Measurements from ENCODE around the gene HIRA. TPM values are rescaled to one million over a fixed set of nuclear protein-coding genes. Genes with fewer than 3 reads are reported as not detected.

HIRA gene
- total and polyA plus RNA-seq, 4 donors: 4.1 to 32.5 (median 23.0) TPM

DNA sequence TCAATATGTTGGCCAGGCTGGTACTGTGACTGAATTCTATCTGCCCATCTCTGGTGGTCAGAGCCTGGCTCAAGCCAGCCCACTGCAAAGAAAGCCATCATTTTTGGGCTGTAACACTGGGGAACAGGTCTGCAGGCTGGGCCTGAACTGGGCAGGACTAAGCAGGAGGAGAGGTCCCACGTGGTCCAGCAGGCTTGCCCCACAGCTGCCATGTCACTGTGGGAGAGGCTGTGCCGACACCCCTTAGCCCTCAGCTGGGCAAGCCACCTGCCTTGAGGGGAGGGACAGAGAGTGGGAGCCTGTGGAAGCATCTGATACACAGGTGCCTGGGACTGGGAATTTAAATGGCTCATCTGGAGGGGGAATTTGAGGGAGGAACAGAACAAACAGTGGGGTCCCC is 73.3 kb downstream of the HIRA start:
- no peak overlapping the region for H3K4me3 ChIP-seq (ENCODE audit: low read depth in 1 of 3, low read length in 3 of 3)
- no peak for DNase-seq (ENCODE audit: low spot score)
- H3K9me3 ChIP-seq (ENCODE audit: control insufficient read depth in 4 of 4, low read length in 3 of 4): no peaks in the 10 kb centered on the region
- no peak overlapping the region for H3K27ac ChIP-seq (ENCODE audit: low read depth in 1 of 2, low read length in 2 of 2)
- no peaks in the 10 kb centered on the region for H3K27me3 ChIP-seq (ENCODE audit: control insufficient read depth in 4 of 4, insufficient read depth in 4 of 4, low read length in 3 of 4)
- 92% methylated on average over 2 of the region's 2 CpGs for WGBS
- peaks cover 29 to 86% (median 67%) of the 10 kb centered on the region in 4 donors for H3K36me3 ChIP-seq (ENCODE audit: control insufficient read depth in 4 of 4, insufficient read depth in 3 of 4, low read depth in 1 of 4, low read length in 3 of 4)
- H3K9ac ChIP-seq (ENCODE audit: low read depth in 1 of 2, low read length in 2 of 2): no peak overlapping the region
- no peak for TF ChIP-seq ZBTB33 (IDR thresholded peaks at IDR 0.05)
- TF ChIP-seq, protein P1, sequence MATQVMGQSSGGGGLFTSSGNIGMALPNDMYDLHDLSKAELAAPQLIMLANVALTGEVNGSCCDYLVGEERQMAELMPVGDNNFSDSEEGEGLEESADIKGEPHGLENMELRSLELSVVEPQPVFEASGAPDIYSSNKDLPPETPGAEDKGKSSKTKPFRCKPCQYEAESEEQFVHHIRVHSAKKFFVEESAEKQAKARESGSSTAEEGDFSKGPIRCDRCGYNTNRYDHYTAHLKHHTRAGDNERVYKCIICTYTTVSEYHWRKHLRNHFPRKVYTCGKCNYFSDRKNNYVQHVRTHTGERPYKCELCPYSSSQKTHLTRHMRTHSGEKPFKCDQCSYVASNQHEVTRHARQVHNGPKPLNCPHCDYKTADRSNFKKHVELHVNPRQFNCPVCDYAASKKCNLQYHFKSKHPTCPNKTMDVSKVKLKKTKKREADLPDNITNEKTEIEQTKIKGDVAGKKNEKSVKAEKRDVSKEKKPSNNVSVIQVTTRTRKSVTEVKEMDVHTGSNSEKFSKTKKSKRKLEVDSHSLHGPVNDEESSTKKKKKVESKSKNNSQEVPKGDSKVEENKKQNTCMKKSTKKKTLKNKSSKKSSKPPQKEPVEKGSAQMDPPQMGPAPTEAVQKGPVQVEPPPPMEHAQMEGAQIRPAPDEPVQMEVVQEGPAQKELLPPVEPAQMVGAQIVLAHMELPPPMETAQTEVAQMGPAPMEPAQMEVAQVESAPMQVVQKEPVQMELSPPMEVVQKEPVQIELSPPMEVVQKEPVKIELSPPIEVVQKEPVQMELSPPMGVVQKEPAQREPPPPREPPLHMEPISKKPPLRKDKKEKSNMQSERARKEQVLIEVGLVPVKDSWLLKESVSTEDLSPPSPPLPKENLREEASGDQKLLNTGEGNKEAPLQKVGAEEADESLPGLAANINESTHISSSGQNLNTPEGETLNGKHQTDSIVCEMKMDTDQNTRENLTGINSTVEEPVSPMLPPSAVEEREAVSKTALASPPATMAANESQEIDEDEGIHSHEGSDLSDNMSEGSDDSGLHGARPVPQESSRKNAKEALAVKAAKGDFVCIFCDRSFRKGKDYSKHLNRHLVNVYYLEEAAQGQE (IDR thresholded peaks at IDR 0.05): no peak
- TF ChIP-seq RXRA (IDR thresholded peaks at IDR 0.05): no peak
- no peaks in the 10 kb centered on the region for H3K4me1 ChIP-seq (ENCODE audit: control insufficient read depth in 4 of 4, insufficient read depth in 4 of 4, low read length in 3 of 4)

DNA sequence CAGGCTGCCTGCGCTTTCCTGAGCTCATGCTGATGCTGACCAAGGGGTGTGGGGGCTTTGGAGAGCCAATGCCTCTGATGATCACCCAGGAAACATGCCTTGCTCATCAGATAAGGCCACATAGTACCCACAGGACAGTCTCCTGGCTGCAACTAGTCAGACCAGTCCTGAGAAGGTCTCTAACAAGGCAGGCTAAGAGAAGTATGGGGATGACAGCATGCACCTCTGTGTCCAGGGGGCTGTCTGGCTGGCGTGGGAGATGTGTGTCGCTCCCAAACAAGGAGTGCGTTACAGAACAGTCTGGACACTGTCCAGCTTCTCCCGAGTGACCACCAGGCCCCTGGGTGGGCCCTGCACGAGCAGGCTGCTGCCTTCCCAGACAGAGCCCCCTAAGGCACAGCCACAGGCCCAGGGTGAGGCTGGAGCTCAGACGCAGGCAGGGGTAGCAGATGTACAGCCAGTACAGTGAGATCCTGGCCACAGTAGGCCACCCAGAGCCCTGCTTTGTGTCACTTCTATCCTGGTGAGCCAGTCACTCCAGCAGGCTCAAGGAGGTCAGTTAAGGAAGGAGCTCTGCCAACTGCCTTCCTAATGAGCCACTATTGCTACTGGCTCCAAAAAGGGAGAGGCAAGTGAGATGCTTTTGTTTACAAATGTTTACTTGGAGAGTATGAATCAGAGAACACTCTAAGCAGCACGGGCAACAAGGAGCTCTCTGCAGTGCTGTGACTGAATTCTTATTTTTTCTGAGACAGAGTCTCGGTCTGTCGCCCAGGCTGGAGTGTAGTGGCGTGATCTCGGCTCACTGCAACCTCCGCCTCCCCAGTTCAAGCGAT is 74.0 kb downstream of the HIRA start:
- TF ChIP-seq FOXA2 (IDR thresholded peaks at IDR 0.05) (no peak), RAD21 (IDR thresholded peaks at IDR 0.05) (no peak), ZBTB33 (IDR thresholded peaks at IDR 0.05) (no peak), YY1 (IDR thresholded peaks at IDR 0.05) (no peak), GABPA (IDR thresholded peaks at IDR 0.05 in 1 of 2, conservative IDR thresholded peaks at IDR 0.05 in 1 of 2) (no peak)
- Histone ChIP-seq H3K27ac (ENCODE audit: low read depth in 1 of 2, low read length in 2 of 2) (no peak overlapping the region), H3K9ac (ENCODE audit: low read depth in 1 of 2, low read length in 2 of 2) (no peak overlapping the region), H3K9me3 (ENCODE audit: control insufficient read depth in 4 of 4, low read length in 3 of 4) (no peaks in the 10 kb centered on the region), H3K36me3 (ENCODE audit: control insufficient read depth in 4 of 4, insufficient read depth in 3 of 4, low read depth in 1 of 4, low read length in 3 of 4) (peaks cover 35 to 93% (median 72%) of the 10 kb centered on the region in 4 donors), H3K4me3 (ENCODE audit: low read depth in 1 of 3, low read length in 3 of 3) (no peak overlapping the region), H3K4me1 (ENCODE audit: control insufficient read depth in 4 of 4, insufficient read depth in 4 of 4, low read length in 3 of 4) (no peaks in the 10 kb centered on the region), H3K27me3 (ENCODE audit: control insufficient read depth in 4 of 4, insufficient read depth in 4 of 4, low read length in 3 of 4) (no peaks in the 10 kb centered on the region)
- DNase-seq (ENCODE audit: low spot score): no peak
- WGBS: 94% methylated on average over 14 of the region's 14 CpGs
